Activated T-helper 1 cell treated with Interleukin-2 at 50 U/mL for 16 hours (primary cell): ENCODE data around the gene MPP1.

Source experiments
- DNase-seq: peaks from one replicate; pipeline ENCODE4 v3.0.0-alpha.2; 2020; ENCODE audit warnings: low read depth

MPP1 gene

DNA sequence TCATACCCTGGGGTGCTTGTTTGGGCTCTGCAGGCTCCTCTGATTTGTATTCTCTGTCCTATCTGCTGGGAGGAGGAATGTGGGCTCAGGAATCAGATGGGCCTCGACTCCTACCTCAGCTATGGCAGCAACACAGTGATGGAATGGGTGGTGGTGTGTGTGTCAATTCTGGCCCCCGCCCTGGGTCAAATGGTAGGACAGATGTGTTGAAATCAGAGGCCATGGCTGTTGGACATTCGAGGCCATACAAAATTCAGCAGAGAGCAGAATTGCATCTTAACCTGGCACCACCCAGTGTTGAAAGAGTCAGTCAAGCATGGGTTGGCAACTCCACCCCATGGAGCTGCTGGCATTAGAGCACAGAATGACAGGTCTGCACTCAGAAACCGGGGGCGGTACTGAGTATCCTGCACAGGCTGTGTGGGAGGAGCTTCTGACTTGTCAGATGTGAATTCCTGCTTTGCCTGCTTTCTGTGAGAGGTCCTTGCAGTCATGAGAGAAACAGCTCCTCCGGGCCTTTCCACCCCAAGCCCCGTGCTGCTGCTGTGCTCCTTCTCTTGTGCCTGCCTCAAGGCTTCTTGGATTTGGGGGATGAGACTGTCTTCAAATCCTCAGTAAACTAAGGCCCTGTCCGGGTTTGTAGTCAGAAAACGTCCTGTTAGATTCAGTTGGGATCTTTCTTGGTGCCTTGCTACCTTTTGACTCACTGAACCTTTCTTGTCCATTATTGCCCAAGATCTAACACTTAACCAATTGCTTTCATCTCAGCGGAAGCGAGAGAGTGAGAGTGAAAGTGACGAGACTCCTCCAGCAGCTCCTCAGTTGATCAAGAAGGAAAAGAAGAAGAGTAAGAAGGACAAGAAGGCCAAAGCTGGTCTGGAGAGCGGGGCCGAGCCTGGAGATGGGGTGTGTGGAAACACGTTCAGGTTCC is 29.6 kb downstream of the MPP1 start:
- DNase-seq, result no peak

DNA sequence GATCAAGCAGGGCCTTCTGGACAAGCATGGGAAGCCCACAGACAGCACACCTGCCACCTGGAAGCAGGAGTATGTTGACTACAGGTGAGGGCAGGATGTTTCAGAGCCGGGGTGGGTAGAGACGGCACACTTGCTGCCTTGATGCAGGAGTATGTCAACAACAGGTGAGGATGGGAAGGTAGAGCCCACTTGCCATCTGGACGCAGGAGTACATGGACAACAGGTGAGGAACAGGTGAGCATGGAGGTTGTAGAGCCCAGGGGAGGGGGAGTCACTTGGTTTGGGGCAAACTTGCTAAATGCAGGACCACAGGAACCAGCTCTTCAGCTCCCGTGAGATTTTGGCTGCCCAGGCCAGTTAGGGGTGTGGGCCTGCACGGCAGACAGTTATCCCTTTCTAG is 30.7 kb downstream of the MPP1 start:
- no peak for DNase-seq

DNA sequence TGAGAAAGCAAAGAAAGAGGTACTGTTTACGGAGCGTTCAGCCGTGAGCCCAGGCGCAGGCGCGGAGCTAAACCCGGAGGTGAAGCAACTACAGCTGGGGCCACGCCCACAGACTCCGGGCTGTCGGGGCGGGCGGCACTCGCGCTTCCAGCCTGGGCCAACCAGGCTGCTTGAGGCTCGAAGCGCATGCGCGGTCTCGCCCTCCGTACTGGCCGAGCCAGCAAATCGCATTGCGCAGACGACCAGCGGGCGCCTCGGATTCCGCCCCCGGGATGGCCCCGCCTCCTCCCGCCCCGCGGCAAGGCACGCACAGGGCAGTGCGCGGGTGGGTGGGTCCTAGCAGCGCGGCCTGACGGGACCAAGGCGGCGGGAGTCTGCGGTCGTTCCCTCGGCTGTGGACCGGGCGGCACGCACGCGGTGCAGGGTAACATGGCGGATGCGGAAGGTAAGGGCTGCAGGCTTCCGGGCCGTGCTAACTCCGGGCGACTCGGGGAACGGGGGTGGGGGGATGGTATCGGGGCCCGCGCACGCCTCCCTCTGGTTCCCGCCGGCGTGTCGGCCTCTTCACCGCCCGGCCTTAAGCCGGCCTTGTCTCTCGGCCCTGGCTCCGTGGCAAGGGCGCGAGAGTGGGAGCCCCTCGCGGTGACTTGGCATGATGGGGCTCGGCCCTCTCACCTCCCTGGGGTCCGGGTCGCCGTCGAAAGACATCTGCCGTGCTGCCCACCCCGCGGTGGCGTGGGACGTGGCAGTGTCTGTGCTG is 42.6 kb downstream of the MPP1 start, which contains the start of gene DKC1:
DKC1 (plus strand) TSS at position 328 of the 760 bp plus-strand sequence; CDS start at position 430, 102 bp downstream.
- peak; percentile 90 for DNase-seq

DNA sequence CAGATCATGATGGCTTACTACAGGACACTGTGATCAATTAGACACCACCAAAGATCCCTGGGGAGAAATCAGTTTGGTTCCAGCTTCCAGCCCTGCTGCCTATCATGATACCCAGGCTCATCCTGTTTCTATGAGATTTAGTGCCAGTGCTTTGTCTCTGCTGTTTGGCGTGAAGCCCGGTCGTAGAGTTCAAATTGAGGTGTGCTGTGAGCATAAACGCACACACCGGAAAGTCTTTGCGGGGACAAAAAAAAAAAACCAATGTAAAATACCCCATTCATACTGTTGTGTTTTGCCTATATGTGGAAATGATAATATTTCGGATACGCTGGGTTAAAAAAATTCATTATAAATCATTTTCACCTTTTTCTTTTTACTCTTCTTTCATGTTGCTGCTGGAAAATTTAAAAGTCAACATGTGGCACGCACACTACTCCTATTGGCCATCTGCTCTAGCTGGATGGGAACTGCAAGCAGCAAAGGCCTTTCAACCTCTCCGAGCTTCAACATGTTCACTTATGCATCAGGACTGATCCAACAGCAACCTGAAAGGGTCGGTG is 43.2 kb downstream of the MPP1 start:
- no peak for DNase-seq

DNA sequence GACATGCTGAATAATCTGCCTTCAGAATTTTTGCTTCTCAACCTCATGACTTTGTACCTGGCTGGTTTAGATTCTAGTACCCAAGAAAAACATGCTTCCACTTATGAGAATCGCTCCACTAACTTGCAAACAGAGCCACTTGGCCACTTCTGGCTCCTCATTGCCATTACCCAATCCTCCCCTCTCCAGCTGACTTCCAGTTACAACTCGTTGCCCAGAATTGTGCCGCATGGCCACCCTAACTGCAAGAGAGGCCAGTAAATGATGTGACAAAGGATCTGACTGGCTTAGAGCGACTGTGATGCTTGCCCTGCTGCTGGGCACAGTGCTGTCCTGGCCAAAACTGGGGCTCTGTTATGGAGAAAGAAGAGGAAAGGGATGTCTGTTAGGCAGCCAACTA is 46.6 kb downstream of the MPP1 start:
- DNase-seq, result no peak

DNA sequence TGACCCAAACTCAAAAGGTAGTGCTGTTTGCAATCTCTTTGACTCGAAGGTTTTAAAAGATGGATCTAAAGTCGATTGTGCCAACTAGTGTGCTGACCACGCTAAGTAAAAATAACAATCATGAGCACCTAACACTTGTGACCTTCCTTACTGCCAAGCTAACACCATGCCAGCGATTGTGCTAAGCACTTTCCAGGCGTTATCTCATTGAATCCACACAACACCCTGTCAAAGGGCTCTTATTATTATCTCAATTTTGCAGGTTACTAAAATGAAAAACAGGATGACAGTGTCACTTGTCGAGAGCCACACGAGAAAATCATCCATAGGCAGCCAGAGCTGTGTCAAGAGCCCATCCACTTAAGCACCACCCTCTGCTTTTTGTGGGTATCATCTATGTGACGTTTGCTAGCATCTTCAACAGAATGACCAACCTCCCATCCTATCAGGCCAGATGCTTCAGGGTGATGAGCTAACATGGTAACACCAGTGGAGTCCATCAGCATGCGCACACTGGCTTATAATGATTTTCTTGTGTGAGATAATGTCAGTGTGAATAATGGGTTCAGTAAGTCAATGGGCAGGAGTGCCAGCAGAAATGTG is 53.5 kb downstream of the MPP1 start:
- DNase-seq, result no peak

DNA sequence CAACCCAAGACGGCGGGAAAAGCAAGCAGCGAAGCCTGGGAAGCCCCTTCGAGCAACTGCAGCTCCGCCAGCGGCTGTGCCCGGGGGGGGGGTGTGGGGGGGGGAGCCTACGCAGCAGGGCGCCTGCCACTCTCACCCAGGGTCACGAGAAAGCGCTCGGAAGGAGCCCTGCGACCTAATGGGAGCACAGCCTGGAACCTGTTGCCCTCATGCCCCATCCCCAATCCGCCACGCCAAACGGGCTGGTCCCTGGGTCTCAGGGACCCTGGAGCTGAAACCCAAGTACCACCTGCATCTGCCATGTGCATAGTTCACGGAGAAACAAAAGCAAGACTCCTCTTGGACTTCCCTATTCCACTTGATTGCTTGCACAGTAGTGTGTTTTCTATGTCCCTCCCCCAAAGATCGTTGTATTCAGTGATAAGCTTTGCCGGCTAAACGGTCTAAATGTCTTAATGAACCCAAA is 54.0 kb downstream of the MPP1 start:
- DNase-seq, result no peak

DNA sequence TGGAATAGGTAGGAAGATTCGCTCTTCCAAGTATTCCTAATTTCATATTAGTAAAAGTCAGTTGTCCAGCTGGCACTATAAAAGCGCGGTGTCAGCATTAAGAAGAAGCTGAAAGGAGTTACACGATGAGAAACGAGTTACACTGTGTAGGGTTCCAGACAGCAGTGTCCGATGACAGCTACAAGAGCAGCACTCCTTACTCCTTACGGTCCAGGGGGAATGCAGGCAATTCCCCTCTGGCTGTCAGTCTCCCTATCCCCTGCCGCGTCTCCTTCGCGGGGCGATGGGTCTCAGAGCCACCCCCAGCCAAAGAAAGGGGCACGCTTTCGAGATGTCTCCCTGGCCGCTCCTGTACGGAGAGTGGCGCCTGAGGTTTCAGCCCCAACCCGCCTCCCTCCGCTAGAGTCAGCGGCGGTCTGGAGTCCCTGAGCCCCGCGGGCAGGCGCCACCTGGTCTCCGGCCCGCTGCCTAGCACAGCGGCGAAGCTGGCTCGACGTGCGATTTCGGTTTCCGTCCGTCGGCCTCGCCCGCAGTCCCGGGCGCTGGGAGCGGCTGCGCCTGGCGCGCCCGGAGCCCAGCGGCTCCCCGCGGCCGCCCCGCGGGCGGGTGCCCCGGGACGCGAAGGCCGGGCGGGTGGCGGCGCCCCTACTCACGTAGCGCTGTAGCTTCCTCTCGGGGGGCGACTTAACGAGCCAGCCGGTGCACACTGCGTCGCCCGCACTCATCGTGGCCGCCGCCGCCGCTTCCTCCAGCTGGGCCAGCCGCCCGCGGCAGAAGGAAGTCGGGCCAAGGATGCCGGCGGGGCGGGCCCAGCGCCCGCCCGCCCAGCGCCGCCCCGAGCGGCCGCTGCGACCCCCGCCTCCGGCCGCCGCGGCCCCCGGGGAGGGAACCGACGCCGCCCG is 54.7 kb downstream of the MPP1 start, which contains the start of gene GAB3:
GAB3 (minus strand) TSS at position 777 of the 902 bp plus-strand sequence; CDS start at position 725, 52 bp downstream.
- DNase-seq, result peak; percentile 24

DNA sequence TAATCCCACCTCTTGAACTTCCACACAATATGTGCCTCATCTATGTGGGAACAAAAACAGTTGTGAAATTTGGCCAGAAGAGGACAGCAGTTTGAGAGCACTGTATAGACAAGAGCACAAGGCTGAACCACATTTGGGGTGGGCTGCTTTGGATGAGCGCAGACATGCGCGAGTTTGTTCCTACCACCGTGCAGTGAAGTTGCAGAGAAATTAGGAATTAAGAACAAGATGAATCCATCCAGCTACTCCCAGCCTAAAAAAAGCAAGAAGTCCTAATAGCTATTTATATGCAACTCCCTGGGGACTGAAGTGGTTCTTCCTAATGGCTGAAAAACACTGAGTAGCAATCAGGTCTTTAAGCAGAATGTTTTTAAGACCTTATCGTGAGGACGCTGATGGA is 55.4 kb downstream of the MPP1 start:
- DNase-seq, result no peak

DNA sequence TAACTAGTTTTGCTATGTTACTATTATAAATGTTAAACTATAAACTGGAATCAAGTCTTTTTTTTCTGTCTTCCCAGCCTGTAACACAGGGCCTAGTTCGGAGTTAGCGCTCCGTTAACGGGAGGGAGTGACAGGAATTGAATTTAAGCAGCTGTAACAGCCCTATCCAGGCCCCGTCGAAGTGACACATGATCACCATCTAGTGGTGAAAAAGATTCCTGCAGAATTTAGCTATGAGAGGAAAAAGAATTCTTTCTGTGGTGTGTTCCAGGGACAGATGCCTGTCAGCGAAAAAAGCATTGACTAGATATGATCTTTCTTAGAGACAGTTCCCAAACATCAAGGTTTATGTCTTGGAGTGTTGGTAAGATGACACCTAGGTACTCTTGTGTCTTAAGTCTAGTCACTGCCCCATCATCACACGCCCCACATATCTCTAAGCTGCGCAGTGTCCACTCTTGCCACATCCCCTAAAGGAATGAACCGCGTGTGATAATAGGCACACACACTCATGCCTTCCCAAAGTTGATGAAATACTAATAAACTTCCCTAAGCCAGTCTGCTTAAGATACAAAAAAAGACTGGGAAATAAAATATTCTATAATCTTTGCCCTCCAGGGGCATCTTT is 56.5 kb downstream of the MPP1 start:
- DNase-seq, result no peak

DNA sequence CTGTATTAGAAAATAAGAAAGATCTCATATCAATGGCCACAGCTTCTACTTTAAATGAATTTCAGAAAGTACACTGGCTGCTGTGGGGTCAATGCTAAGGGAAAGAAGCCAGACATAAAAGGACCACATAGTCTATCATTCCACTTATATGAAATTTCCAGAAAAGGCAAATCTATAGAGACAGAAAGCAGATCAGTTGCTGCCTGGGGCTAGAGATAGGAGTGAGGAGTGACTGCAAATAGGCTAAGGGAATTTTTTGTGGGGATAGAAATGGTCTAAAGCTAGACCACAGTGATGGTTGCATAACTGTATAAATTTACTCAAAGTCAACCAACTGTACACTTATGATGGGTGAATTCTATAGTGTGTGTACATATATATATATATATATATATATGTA is 62.7 kb downstream of the MPP1 start:
- no peak for DNase-seq

DNA sequence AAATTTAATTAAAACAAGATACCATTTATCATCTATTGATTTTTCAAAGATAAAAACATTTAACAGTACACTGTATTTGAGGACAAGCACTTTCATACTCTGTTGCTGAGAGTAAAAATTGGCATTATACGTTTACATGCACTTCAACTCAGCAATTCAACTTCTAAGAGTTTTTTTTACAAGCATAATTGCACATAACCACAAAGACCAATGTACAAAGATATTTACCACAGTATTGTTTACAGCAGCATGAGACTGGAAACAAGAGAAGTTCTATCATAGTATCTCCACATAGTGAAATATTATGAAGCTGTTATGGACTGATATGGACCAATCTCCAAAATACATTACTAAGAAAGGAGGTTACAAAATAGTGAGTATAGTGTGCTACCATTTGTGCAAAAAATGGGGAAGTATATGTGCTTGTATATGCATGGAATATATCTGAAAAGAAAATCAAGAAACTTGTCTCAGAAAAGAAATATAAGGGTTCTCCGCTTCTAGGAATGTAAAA is 65.3 kb downstream of the MPP1 start:
- DNase-seq, result no peak

DNA sequence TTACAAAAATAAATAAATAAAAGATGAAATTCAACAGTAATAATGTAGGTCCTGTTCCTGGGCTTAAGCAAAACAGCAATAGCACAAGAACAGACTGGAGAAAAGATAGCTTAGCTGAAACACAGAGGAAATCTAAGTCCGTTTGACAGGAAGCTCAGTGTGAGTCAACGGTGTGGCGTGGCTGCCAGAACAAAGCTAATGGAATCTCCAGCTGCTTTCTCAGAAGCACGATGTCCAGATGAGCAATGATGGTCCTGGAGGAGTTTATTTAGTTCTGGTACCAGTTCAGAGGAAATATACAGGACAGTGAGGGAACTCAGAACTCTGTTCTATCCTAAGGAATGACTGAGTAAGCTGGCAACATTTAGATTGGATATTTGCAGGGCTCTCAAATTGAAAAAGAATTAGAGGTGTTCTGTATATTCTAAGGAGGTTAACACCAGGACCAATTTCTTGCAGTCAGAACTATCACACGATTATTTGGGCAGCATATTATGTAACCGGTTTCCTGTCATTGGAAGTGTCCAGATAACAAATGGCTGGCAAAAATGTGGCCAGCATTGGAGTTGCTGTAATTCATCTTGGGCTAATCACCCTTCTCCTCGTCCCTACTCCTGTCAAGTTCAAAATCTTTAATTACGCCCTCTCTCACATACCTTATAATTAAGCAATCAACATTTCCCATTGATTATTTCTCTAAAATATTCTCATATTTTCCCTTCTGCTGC is 67.1 kb downstream of the MPP1 start:
- no peak for DNase-seq

DNA sequence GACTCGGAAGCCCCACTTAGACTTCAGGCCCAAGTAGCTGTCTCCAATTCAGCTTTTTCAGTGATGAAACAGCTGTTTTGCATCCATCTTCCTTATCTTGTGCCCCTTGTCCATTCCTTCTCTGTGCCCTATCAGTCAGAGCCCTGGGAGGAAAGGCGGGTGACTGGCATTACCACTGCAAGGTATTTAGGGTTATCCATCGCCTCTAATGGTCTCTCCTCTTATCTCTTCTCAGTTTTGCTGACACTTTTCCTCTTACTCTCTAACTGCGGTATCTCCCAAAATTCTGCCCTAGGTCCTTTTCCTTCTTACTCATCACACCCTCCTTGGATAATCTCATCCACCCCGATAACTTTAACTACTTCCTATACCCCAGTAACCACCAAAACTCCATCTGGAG is 68.1 kb downstream of the MPP1 start:
- no peak for DNase-seq

DNA sequence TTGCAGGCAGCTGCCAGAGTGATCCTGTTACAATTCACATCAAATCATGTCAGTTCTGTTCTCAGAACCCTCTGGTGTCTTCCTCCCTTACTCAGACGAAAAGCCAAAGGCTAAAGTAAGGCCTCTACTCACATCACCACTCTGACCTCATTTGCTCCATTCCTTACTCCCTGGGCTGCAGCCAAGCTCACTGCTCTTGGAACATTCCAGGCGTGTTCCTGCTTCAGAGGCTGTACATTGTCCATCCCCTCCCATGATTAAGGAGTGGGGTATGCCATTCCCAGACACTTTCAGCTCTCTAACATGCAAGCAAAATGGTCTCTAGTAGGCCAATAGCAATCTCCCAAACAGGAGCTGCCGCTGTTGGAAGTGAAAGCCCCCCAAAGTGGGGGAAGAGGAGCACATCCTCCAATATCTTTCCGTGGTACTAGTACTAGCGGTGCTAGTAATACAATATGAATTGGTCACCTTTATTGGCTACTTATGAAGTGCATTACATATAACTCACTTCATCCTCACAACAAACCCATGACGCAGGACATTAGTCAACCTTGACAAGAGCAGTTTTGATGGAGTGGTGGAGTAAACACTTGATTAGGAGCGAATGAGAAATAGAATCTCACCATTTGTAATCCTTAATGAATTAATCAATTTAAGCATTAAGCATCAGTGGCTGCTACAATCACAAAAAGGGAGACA is 69.4 kb downstream of the MPP1 start:
- DNase-seq, result no peak

DNA sequence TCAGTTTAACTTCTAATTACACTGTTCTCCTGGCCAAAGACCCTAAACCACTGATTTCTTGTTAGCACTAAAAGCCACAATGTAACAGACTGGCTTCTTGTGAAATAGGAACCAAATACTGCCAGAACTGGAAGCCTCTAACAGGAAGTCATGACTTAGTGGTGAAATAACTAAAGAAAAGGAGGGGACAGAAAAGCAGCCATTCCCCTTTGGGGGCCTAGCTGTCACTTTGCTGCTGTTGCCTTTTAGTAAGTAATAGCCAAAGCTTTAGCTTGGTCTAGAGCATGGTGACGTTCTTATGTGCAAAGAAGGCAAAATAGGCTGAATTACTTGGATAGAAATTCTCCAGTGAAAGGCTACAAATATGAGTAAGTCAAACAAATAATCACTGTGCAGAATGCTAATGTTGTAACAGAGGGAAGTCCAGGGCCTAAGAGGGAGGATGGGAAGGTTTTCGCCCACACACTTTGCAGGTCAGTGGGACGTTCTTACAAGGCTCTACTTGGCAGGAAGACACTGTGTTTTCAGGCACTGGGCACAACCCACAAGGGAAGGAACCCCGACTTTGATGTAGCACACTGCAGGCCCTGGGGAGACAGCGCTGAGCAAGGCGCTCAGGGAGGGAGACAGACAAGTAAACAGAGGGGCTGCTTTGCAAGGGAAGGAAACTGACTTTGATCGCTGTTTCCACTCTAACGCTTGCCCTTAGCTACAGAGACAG is 71.1 kb downstream of the MPP1 start:
- DNase-seq, result no peak

DNA sequence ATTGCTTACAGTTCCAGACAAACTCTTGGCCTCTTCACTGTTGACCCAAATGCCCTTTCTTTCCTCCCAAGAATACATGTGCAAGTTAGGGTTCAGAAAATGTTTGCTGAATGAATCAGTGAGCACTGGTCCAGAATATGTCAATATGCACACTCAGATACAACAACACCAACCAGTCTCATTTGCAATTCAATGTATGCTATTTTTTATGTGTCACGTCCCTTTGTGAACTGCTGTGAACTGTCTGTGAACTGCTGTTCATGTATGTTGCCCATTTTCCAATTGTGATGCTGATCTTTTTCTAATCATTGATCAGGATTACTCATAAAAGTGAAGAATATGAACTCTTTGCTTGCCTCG is 72.2 kb downstream of the MPP1 start:
- DNase-seq, result no peak

DNA sequence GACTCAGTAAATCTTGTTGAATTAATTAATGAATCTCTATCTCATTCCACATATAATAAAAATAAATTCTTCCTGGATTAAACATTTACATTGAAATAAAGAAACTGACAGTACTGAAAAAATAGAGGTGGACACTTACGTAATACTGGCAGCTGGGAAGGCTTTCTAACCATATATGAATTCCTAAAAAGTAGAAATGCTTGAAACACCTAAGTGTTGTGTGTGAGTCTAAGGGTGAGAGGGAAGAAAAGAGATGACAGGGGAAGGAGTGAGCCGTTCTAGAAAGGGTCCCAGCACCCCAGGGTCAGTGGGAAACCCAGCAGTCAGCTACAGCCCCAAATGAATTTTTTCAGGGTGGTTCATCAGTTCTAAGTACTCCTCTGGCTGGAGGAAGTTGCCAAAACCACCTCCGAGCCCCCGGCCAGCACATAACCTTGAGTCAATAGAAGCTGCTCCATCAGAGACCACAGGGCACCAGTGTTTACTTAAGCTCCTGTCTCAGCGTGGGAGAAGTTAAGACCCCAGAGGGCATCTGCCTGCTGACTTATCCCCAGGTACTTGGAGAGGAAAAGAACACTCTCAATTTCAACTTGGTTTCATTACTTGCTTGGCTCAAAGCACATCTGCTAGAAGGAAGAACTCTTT is 72.7 kb downstream of the MPP1 start:
- no peak for DNase-seq
